Measurements from ENCODE around the gene NAALADL2. TPM values are rescaled to one million over a fixed set of nuclear protein-coding genes. Genes with fewer than 3 reads are reported as not detected.
"Not testable (repeated sequence)": the region's sequence is repeated elsewhere in the genome, so short reads cannot be mapped to it uniquely, and the experiment has no call there.

Gene NAALADL2
- total RNA-seq, 1 donor from 2014 or later: 12.5 TPM

DNA sequence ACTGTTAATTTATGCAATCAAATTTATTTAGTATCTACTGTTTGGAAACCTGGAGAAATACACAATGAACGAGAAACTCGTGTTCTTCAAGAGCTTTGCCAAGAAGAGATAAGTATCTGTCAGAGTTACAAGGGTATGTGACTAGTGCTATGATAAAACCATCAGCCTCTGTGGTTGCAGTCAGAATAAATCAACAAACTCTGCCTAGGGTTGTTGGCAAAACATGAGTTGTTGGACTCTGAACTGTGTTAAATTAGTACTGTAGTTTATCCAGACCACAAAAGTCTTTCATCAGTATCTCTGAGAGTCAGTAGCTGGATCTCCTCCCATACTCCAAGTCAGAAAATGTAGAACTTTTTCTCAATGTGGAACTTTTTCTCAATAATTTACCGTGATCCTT lies 918.4 kb downstream of the NAALADL2 start:
- intact Hi-C loops (cut with DNase I): no loop called here
- no peaks in the 10 kb centered on the region for H3K36me3 ChIP-seq
- no peak overlapping the region for H3K27ac ChIP-seq
- H3K4me1 ChIP-seq: no peaks in the 10 kb centered on the region
- no peak for DNase-seq (ENCODE audit: extremely low spot score in 2 of 2)
- TF ChIP-seq POLR2A (IDR thresholded peaks at IDR 0.05) (no peak), POLR2AphosphoS5 (IDR thresholded peaks at IDR 0.05; ENCODE audit: insufficient read depth in 1 of 2, low read depth in 1 of 2) (no peak)
- TF ChIP-seq, protein P1, sequence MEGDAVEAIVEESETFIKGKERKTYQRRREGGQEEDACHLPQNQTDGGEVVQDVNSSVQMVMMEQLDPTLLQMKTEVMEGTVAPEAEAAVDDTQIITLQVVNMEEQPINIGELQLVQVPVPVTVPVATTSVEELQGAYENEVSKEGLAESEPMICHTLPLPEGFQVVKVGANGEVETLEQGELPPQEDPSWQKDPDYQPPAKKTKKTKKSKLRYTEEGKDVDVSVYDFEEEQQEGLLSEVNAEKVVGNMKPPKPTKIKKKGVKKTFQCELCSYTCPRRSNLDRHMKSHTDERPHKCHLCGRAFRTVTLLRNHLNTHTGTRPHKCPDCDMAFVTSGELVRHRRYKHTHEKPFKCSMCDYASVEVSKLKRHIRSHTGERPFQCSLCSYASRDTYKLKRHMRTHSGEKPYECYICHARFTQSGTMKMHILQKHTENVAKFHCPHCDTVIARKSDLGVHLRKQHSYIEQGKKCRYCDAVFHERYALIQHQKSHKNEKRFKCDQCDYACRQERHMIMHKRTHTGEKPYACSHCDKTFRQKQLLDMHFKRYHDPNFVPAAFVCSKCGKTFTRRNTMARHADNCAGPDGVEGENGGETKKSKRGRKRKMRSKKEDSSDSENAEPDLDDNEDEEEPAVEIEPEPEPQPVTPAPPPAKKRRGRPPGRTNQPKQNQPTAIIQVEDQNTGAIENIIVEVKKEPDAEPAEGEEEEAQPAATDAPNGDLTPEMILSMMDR (IDR thresholded peaks at IDR 0.05): no peak
- no peak overlapping the region for H3K4me3 ChIP-seq
- no peaks in the 10 kb centered on the region for H3K9me3 ChIP-seq
- H3K27me3 ChIP-seq: no peaks in the 10 kb centered on the region

- no peak for DNase-seq (ENCODE audit: extremely low spot score in 2 of 2)
- no peaks in the 10 kb centered on the region for H3K36me3 ChIP-seq
- no peak overlapping the region for H3K4me3 ChIP-seq
- H3K27me3 ChIP-seq: no peaks in the 10 kb centered on the region
- TF ChIP-seq, protein P1 (IDR thresholded peaks at IDR 0.05): no peak
- TF ChIP-seq POLR2A (IDR thresholded peaks at IDR 0.05): no peak
- TF ChIP-seq POLR2AphosphoS5 (IDR thresholded peaks at IDR 0.05; ENCODE audit: insufficient read depth in 1 of 2, low read depth in 1 of 2): no peak
- H3K27ac ChIP-seq: no peak overlapping the region
- no peaks in the 10 kb centered on the region for H3K9me3 ChIP-seq
- no peaks in the 10 kb centered on the region for H3K4me1 ChIP-seq
- intact Hi-C loops (cut with DNase I): no loop called here
Measured at GRCh38 chr3:175777965-175778364, 918.8 kb downstream of the NAALADL2 start.

GRCh38 chr3:175778994-175779393 lies 919.9 kb downstream of the NAALADL2 start:
- TF ChIP-seq POLR2A (IDR thresholded peaks at IDR 0.05): no peak
- TF ChIP-seq POLR2AphosphoS5 (IDR thresholded peaks at IDR 0.05; ENCODE audit: insufficient read depth in 1 of 2, low read depth in 1 of 2): no peak
- TF ChIP-seq, protein P1 (IDR thresholded peaks at IDR 0.05): no peak
- H3K4me1 ChIP-seq: no peaks in the 10 kb centered on the region
- no peak overlapping the region for H3K27ac ChIP-seq
- DNase-seq (ENCODE audit: extremely low spot score in 2 of 2): no peak
- H3K27me3 ChIP-seq: no peaks in the 10 kb centered on the region
- H3K9me3 ChIP-seq: no peaks in the 10 kb centered on the region
- H3K4me3 ChIP-seq: no peak overlapping the region
- H3K36me3 ChIP-seq: no peaks in the 10 kb centered on the region
- intact Hi-C loops (cut with DNase I): no loop called here

DNA sequence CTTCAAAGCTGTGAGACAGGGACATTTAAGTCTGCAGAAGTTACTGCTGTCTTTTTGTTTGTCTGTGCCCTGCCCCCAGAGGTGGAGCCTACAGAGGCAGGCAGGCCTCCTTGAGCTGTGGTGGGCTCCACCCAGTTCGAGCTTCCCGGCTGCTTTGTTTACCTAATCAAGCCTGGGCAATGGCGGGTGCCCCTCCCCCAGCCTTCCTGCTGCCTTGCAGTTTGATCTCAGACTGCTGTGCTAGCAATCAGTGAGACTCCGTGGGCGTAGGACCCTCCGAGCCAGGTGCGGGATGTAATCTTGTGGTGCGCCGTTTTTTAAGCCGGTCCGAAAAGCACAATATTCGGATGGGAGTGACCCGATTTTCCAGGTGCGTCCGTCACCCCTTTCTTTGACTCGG lies 928.0 kb downstream of the NAALADL2 start:
- H3K27ac ChIP-seq; intact Hi-C loops (cut with DNase I); DNase-seq (ENCODE audit: extremely low spot score in 2 of 2): not testable (repeated sequence)

DNA sequence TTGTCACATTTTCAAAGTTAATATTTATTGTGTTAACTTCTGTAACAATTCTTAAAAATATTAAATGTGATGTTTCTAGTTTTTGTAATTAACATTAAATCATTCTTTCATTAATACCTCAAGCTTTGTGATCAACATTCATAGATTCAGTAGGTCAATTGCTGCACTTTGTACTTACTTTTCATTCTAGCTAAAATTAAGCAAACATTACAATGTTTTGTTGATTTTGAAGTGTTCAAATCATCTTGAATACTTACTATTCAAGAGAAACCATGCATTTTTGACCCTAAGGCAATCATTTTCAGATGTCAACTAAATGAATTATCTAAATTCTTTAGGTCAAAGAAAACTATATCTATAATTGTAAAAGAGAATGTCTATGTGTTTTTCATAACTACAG lies 933.1 kb downstream of the NAALADL2 start:
- DNase-seq (ENCODE audit: extremely low spot score in 2 of 2): no peak
- Histone ChIP-seq H3K4me1 (no peaks in the 10 kb centered on the region), H3K4me3 (no peak overlapping the region), H3K9me3 (no peaks in the 10 kb centered on the region), H3K27ac (no peak overlapping the region), H3K36me3 (no peaks in the 10 kb centered on the region), H3K27me3 (no peaks in the 10 kb centered on the region)
- TF ChIP-seq, protein P1 (IDR thresholded peaks at IDR 0.05): no peak
- TF ChIP-seq POLR2AphosphoS5 (IDR thresholded peaks at IDR 0.05; ENCODE audit: insufficient read depth in 1 of 2, low read depth in 1 of 2) (no peak), POLR2A (IDR thresholded peaks at IDR 0.05) (no peak)
- intact Hi-C loops (cut with DNase I): no loop called here

More for the DNA sequence above, 928.0 kb downstream of the NAALADL2 start:
- H3K27me3 ChIP-seq, H3K36me3 ChIP-seq, H3K9me3 ChIP-seq, H3K4me3 ChIP-seq, H3K4me1 ChIP-seq: not testable (repeated sequence)

- Histone ChIP-seq H3K27me3 (no peaks in the 10 kb centered on the region), H3K27ac (no peak overlapping the region), H3K36me3 (no peaks in the 10 kb centered on the region), H3K4me3 (no peak overlapping the region), H3K4me1 (no peaks in the 10 kb centered on the region), H3K9me3 (no peaks in the 10 kb centered on the region)
- intact Hi-C loops (cut with DNase I): no loop called here
- DNase-seq (ENCODE audit: extremely low spot score in 2 of 2): no peak
- TF ChIP-seq POLR2AphosphoS5 (IDR thresholded peaks at IDR 0.05; ENCODE audit: insufficient read depth in 1 of 2, low read depth in 1 of 2): no peak
- TF ChIP-seq POLR2A (IDR thresholded peaks at IDR 0.05): no peak
- TF ChIP-seq, protein P1 (IDR thresholded peaks at IDR 0.05): no peak
Measured at GRCh38 chr3:175798326-175798725, 939.2 kb downstream of the NAALADL2 start.

Data from vagina (tissue), 2 donors.